VCaP (cell line): Measurements from ENCODE around the gene CARS2.

ENCODE experiments used
- H3K27ac ChIP-seq: fragments of 450-650 bp; 2 replicates; pipeline ENCODE4 v1.5.1; 2017
- CTCF ChIP-seq: fragments of 450-650 bp; conservative IDR thresholded peaks from 2 replicates; pipeline ENCODE4 v1.5.1; 2017; ENCODE audit warnings: mild to moderate bottlenecking, moderate library complexity

The CARS2 gene

GRCh38 chr13:110714797-110715394, 9.0 kb upstream of the CARS2 start:
- H3K27ac ChIP-seq: peak overlapping the region; percentile 100
- TF ChIP-seq CTCF: no peak

GRCh38 chr13:110713981-110714796, 8.3 kb upstream of the CARS2 start:
- peak; percentile 61 for TF ChIP-seq CTCF
- H3K27ac ChIP-seq: peak overlapping the region; percentile 100

- peak within 1 kb of the TSS; percentile 100 for H3K27ac ChIP-seq
- no peak for TF ChIP-seq CTCF
Observed at GRCh38 chr13:110713642-110713952, 7.7 kb upstream of the CARS2 start, which contains the start of gene ING1. Gene ING1 (plus strand): TSS chr13:110713700. CDS start chr13:110714150, 450 bp downstream.

GRCh38 chr13:110712849-110713641, 7.1 kb upstream of the CARS2 start:
- H3K27ac ChIP-seq: peak overlapping the region; percentile 100
- no peak for TF ChIP-seq CTCF

GRCh38 chr13:110712081-110712848, 6.3 kb upstream of the CARS2 start:
- peak overlapping the region; percentile 100 for H3K27ac ChIP-seq
- TF ChIP-seq CTCF: peak; percentile 16

GRCh38 chr13:110706570-110707372, 855 bp upstream of the CARS2 start:
- no peak for TF ChIP-seq CTCF
- H3K27ac ChIP-seq: peak overlapping the region; percentile 90
